HG02870 (cell line): ENCODE data around the gene RELN.

Experiments used
- ATAC-seq: cut with Tn5 transposase; IDR thresholded peaks from one replicate; pipeline ENCODE4 v1.9.1; 2021; ENCODE audit warnings: mild to moderate bottlenecking, moderate library complexity; ENCODE audit not compliant: unreplicated experiment

RELN gene

DNA sequence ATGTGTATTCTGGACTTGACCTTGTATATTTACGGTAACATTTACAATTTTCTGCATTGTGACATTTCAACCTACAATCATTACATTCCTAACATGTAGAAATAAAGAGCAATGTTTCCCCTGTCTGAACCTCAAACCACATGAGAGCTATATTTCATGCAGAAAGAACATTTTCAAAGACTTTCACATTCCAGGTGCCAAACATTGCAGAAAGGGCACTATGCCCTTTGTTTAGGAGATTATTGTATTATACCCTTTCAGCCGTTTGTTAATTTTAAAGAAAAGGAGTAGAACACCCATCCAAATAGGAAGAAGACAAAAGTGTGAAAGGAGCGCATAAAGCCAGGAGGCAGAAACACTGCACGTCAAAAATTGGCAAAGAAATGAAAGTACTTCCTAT, 260.4 kb downstream of the RELN start:
- no peak for ATAC-seq

DNA sequence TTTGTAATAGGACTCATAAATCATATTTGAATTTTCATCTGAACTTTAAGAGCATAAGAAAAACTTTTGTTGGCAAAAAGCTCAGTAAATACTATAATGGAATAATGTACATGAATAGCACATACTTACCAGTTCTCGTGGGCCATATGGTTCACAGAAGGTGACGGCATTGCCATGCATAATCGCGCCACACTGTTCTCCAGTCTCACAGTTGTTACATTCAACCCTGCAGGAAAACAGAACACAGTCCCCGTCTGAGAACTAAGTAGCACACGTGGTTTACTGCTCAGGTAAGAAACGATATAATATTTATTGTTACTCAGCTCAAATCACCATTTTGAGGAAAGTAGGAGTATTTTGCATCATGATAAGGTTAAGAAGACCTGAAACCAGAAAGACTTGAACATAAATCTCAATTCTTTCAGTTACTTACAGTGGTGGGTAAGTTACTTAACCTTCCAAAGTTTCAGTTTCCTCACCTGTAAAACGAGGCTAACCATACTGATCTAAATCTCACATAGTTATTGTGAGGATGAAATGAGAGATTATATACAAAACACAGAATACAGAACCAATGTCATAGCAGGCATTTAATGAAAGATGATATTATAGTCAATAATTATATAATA, 261.4 kb downstream of the RELN start:
- ATAC-seq, result no peak

DNA sequence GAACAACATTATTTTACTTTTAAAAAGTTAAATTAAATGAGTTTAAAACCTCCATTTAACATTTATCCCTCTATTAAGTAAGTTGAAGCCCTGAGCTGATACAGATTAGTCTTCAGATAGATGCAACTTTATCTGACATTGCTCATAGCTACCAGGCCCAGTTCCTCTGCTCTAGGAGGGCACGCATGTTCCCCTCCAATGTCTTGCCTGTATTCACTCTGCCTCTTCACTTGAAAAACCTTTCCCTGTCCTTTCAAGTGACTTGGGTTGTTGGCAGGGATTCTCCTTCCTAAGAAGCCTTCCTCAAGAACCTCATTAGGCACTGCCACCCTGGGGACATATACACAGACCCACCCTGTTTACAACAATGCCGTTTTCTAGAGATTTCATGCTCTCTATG, 270.4 kb downstream of the RELN start:
- ATAC-seq, result no peak

DNA sequence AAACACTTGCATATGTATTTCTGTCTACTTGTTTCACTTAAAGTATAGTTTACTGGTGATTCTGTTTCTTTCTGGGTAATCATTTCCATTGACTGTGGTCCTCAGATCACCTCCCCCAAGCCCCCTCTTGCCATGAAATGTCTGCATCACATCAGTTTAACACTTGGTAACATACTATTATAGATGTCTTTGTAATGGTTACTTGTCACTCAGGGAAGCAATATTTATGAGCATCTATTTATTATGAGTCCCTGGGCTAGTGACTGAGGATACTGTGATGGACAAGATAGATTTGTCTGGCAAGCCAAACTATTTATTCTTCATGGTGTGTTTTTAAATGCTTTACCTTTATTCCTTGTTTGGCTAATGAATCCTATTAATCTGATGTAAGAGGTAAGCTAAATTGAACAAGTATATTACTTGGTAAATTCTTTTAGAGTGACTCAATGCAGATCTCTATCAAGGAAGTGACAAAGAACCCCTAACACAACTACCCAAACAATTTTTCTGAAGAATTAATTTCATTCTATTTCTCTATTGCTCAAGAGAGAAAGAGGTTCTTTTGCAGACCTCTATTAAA, 270.9 kb downstream of the RELN start:
- no peak for ATAC-seq

DNA sequence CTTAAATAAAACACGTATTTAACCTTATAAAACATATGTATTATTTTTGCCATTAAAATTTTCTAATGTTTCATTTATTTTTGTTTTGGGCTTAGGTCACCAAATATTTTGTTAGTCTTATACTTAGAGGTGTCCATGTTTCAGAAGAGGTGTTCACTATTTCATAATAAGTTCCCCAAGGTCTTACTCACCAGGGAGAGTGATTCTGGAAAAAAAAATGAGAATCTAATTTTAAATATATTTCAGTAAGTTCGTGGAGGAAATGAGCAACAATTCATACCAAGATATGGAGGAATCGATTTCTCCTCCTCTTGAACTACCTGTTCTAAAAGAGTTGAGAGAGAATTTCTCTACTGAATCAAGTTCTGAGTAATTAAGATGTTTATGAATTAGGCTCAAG, 271.9 kb downstream of the RELN start:
- ATAC-seq, result no peak

DNA sequence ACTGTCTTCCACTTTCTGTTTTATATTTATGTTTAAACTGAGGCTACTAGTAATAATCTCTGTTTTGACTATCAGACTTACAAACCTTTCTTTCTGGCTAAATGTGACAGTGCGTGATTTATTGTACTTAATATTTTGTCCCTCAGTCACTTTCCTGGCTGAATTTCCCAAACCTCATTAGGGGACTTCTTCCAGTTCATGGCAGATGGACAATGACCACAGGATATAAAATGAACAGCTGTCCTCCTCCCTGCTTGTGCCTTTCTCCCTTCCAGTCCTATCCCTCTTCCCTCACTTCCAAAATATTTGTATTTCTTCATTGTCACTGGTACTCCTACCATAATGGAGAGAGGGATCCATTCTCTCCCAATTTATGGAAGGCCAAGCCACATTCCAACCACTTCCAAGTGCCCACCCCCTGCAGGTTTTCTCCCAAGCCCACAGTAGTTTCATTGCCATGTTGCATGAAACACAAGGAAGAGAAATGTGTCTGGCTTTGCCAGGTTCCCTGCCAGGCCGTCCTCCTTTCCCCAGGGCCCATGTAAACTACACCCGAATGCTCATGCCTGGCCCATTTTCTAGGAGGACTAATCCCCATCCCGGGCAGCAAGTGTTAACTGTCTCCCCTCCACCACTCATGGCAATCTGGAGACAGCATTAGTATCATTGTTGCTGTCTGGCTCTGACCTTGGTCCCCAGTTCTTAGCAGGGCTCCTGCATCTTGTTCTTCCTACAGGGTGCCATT, 273.9 kb downstream of the RELN start:
- ATAC-seq, result no peak

DNA sequence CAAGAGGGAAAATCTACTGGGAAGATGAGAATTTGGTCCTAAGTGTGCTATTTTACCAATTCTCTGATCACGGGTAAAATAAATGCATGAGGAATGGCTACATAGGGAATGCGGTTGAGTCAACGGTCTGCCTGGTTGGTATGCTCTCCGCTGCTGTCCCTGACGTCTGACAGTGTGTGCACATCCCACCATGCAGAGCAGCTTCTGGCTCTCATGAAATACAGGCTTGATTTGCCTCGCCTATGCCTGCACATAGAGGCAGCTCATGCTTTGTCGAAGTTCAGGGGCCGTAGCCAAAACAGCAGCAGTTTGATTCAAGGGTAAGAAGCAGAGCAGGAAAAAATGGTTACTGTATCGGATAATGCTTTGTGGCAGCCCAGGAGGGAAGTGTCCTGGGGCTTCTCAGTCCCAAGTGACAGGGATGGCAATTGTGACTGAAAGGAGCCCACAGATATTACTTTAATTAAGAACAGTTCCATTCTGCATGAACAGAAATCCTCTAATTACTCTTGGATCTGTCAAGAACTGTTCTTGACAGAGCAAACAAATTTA, 275.0 kb downstream of the RELN start:
- no peak for ATAC-seq

DNA sequence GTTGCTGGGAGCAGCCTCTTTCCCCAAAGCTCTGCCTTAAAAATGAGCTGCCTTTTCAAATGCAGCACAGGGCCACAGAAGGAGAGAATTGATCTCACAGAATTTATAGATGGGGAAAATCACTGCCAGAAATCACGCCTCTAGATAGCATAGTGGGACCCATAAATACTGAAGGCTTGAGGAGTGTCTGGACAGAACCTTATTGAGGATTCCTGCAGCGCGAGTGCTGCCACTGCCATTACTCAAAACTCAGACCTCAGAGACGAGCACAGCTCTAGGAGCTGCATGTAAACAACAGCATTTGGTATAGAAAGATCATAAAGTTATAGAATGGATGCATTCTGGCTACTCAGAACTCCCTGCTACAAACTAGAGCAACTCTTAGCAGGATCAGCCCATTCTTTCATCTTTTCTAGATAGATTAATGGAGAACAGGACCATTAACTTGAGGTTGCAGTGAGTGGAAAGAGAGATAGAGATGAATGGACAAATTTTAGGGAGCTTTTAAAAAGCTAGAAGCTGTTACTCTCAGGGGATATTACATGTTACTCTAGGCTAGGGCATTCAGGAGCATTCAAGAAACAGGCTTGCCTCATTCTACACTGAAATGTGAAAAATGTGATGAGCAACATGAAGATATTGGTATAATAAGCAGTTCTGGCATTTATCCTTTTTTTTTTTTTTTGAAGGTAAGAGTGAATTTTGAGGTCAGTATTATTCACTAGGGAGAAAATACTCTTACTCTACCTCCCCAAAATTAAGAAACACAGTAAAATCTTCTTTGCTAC, 276.3 kb downstream of the RELN start:
- no peak for ATAC-seq

DNA sequence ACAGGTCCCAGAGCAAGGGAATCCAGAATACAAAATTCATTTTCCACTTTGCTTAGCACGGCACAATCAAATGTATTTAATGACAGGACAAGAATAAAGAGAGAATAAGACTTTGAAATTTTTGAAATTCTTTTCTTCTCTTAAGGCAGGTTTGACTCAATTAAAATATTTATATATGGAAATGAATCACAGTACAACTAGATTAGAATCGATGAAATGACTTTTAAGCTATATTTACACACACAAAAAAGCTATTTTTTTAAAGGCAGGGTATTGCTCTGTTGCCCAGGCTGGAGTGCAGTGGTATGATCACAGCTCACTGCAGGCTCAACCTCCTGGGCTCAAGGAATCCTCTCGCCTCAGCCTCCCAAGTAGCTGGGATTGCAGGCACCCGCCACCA, 278.0 kb downstream of the RELN start:
- no peak for ATAC-seq

DNA sequence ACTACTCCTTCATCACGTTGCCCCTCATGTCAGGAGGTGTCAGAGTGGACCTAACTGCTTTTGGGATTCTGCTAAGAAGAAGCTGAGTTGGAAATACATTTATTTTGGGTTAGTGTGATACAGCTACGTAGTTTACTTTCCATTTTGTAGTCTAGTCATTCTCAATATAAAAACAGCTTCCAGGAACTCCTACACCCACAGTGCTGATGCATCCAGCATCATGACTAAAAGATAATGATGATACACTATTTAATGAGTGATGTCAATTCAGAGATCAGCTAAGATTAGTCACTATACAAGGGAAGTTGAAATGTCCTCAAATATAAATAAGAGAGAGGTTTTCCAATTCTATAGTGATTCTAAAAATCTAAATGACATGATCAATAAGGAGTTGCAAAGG, 279.2 kb downstream of the RELN start:
- no peak for ATAC-seq

DNA sequence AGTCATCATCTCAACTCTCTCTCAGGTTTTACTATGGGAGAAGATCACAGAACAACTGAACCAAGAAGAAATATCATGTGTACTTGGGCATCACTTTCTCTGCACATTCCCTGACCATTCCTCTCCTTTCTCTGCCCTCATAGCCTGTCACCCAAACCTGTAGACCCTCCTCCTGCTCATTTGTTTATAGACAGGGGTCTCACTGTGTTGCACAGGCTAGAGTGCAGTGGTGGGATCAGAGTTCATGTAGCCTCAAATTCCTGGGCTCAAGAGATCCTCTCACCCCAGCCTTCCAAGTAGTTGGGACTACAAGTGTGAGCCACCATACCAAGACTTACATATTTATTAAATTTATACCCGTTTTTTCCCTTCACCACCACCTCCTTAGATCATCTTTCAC, 282.7 kb downstream of the RELN start:
- ATAC-seq, result no peak

DNA sequence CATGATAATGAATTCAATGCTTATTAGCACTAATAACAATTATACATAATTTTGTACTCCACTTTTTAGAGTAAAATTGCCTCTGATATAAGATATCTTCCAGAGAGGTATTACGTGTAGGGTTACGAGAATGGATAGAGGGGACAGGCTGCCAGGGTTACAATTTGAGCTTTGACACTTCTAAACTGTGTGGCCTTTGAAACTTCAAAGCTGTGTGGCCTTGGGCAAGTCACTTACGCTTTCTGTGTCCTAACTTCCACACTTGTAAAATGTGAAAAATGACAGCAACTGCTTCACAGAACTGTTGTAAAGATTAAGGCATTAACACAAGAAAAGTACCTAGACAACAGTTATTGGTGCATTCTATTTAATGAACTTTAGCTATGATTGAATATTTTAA, 283.9 kb downstream of the RELN start:
- ATAC-seq, result no peak

DNA sequence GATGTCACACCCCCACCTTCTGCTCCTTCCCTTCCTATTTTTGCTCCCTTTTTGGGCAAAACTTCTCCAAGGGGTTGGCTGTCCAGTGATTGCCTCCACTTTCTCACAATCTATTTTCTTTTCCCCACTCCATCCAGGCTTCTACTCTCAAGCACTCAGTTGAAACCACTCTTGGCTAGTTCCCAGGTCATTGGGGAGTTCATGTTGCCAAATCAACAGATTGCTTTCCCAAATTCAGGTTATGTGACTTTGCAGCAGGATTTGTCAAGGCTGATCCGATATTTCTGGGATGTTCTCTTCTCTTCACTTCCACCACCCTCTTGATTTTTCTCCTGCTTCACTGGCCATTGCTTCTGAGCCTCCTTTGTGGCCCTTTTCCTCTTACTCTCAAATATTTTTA, 284.8 kb downstream of the RELN start:
- ATAC-seq, result no peak

DNA sequence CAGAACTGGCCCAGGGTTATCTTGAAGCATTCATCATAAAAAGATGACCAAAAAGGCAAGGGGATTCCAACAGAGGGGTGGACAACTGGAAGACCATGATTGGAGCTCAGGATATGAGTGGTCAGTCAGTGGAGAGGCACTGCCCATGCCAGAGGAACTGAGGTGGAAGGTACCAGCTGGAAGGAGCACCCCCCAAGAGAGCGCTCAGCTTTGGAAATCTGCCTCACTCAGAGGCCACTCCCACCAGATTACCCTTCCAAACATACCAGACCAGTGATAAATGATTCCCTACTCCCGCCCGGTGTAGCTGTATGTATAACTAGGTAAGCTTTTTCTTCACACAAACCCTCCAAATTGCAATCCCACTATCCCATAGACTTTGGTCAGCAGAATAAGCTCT, 286.5 kb downstream of the RELN start:
- ATAC-seq, result no peak

DNA sequence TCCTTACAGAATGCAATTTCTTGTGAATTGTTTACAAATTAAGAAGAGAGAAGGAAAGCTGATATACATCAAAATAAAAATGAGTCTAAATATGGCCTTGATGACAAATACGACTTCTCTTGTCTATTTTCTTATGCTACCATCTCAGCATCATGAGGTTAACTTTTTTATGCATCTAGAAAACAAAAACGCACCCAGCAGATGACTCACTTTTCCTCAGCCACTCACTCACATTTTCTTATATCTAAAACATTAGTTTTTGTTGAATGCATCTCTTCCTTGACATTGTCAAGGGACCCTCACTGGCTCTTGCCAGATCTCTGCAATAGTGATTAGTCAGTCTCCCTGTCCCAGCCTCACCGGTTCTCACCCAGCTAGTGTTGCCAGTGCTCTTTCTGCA, 287.0 kb downstream of the RELN start:
- no peak for ATAC-seq

DNA sequence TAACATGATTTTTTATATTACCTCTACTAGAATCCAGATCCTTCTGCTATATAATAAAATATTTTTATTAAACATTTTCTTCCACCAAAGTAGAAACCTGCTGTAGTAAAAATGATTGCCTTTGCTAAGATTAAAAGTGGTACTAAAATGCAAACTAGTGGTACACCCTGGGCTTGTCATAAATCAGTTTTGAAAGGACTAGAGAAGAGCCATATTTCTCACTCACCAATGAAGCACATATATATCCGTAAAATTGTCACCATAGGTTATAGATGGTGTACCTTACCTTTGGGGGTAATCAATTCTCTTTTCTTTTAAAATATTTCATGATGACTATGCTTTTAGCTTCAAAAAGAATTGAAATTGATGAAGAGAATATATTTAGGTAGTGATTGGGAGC, 290.4 kb downstream of the RELN start:
- ATAC-seq, result no peak

DNA sequence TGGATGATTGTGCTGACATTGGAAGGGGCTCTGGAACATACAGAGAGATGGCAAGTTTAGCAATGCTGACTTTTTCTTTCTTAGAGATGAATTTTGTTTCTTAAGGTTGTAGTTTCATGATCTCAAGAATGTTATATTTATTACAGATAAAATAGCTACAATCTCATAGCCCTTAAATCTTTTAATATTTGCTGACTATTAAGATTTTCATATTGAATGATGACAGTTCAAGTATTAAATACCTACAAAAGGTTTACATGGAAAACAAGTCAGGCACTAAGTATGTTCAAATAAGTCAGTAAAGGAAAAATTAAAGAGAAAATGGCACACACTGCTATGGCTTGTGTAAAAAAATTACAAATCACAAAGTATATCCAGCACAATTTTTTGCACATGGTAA, 291.4 kb downstream of the RELN start:
- ATAC-seq, result no peak

DNA sequence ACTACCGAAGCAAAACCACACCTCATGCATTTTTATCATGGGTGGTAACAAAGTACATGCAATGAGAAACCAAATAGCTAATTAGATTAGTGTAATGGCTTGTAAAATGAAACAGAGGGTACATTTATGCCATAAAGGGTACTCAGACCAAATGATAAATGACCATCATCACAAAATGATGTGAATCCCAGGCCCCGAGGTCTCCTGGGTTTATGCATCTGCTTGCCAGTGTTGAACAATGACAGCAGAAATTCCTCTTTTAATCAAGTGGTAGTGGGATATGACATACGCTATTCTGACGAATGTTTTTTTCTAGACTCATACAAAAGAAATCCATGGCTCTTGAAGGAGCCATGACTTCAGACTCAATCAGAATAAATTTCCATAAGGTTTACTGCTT, 293.9 kb downstream of the RELN start:
- ATAC-seq, result no peak

DNA sequence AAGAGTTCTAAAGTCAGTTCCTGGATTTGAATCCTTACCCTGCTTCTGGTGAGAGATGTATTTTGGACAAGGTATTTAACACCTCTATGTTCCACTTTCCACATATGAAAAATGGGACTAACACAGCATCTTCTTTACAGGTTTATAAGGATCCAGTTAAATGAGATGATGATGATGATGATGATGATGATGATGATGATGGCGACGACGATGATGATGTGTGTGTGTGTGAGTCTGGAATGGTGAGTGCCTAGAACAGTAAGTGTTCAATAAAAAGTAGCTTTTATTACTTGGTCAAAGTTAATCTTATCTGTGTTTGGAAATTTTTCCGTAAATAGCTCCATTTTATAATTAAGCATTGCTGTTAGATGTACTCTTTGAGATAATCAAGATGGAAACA, 295.2 kb downstream of the RELN start:
- no peak for ATAC-seq

DNA sequence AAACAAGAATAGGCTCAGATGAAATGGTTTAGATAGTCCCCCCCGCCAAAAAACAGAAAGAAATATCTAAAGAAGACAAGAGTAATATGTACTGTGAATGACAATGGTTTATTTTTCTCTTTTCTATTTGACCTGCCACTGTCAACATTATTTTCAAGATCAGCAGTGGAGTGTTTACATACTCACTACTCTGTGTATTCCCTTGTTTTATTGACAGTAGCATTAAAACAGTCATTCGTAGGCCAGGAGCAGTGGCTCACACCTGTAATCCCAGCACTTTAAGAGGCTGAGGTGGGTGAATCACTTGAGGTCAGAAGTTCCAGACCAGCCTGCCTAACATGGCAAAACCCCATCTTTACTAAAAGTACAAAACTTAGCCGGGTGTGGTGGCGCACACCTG, 298.2 kb downstream of the RELN start:
- ATAC-seq, result no peak

DNA sequence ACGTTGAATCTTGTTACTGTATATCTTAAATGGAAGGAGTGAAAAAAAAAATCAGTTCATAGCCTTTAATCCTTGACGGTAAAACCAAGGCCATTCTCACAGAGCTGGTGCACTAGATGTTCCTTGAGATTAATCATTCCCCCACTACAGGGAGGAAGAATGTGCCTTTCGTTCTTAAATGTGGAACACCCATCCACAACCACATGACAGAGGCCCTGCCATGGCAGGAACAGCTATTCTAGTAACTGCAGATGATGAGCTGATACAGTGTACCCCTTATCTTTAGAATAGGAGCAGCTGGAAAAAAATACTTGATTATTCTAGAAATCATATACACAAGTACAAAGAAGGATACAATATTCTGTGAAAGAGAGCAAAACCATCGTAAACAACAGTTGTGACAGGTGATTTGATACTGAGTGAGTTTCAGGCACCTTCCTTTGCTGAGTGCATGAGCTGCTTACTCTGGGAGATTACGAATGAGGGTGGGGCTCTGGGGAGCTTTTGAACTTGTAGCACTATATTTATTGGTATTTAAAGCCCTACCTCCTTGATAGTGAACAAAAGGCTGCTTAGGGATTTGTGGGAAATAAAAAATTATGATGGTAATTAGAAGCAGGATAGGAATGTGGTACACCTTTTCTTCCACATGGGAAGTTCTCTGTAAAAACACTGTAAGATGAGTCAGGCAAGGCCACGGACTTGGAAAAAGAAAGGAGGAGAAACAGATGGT, 299.1 kb downstream of the RELN start:
- ATAC-seq, result no peak
